Activated T-cell treated with anti-CD3 and anti-CD28 coated beads, Interleukin-2, amount 50 U/mL, for 1 hour (primary cell): ENCODE data around the gene DIABLO.
"Not testable (repeated sequence)": the region's sequence is repeated elsewhere in the genome, so short reads cannot be mapped to it uniquely, and the experiment has no call there.

Source experiments
- DNase-seq: peaks from one replicate; pipeline ENCODE4 v3.0.0-alpha.2; 2020

Gene DIABLO

GRCh38 chr12:122208073-122208820, 17.6 kb downstream of the DIABLO start:
- DNase-seq = no peak

- no peak for DNase-seq
Measured at GRCh38 chr12:122207391-122207790, 18.5 kb downstream of the DIABLO start.

- DNase-seq = no peak
Measured at GRCh38 chr12:122206976-122207375, 18.9 kb downstream of the DIABLO start.

GRCh38 chr12:122206111-122206881, 19.6 kb downstream of the DIABLO start:
- no peak for DNase-seq

GRCh38 chr12:122205053-122205925, 20.6 kb downstream of the DIABLO start:
- DNase-seq = no peak

- DNase-seq = peak; percentile 43
Measured at GRCh38 chr12:122204167-122205052, 21.4 kb downstream of the DIABLO start.

GRCh38 chr12:122203301-122204166, 22.3 kb downstream of the DIABLO start, which contains the start of gene B3GNT4:
Gene B3GNT4 (plus strand): TSS chr12:122203709. CDS start chr12:122204619, 910 bp downstream.
- peak; percentile 79 for DNase-seq

GRCh38 chr12:122202811-122203210, 23.0 kb downstream of the DIABLO start:
- not testable (repeated sequence) for DNase-seq

GRCh38 chr12:122202017-122202416, 23.8 kb downstream of the DIABLO start:
- no peak for DNase-seq

GRCh38 chr12:122201381-122201780, 24.5 kb downstream of the DIABLO start:
- no peak for DNase-seq

- DNase-seq = no peak
Measured at GRCh38 chr12:122200541-122201175, 25.2 kb downstream of the DIABLO start.

GRCh38 chr12:122199484-122200355, 26.1 kb downstream of the DIABLO start:
- DNase-seq = no peak

GRCh38 chr12:122197612-122197966, 28.3 kb downstream of the DIABLO start:
- no peak for DNase-seq

- DNase-seq = no peak
Measured at GRCh38 chr12:122195405-122195804, 30.4 kb downstream of the DIABLO start.

GRCh38 chr12:122194804-122195203, 31.0 kb downstream of the DIABLO start:
- no peak for DNase-seq

- DNase-seq = no peak
Measured at GRCh38 chr12:122192441-122192840, 33.4 kb downstream of the DIABLO start.

- DNase-seq = peak; percentile 68
Measured at GRCh38 chr12:122190842-122191668, 34.8 kb downstream of the DIABLO start.

- DNase-seq = no peak
Measured at GRCh38 chr12:122189626-122190475, 36.0 kb downstream of the DIABLO start.
